Central memory CD8-positive, alpha-beta T cell (primary cell): ENCODE data around the gene PALLD.

Source experiments
- ATAC-seq: fragments of 150-1000 bp; cut with Tn5 transposase; replicated peaks from 2 replicates; pipeline ENCODE4 v1.10.0; 2022; ENCODE audit warnings: mild to moderate bottlenecking, moderate FRiP score, moderate number of reproducible peaks; ENCODE audit not compliant: poor library complexity, severe bottlenecking; ENCODE audit errors: extremely low read depth
- DNase-seq, 2 donors: peaks; one replicate each; pipeline ENCODE4 v3.0.0; 2021; ENCODE audit warnings: low spot score in 2 of 2
- H3K27ac Mint-ChIP-seq: one replicate; pipeline ENCODE4 v1.8.0; 2022; ENCODE audit warnings: low read depth, mild to moderate bottlenecking, moderate library complexity, mixed read lengths
- H3K27me3 Mint-ChIP-seq: one replicate; pipeline ENCODE4 v1.8.0; 2022; ENCODE audit warnings: mixed read lengths
- H3K36me3 Mint-ChIP-seq: one replicate; pipeline ENCODE4 v1.8.0; 2022; ENCODE audit warnings: mild to moderate bottlenecking, moderate library complexity, mixed read lengths; ENCODE audit not compliant: insufficient read depth
- H3K4me1 Mint-ChIP-seq: one replicate; pipeline ENCODE4 v1.8.0; 2022; ENCODE audit warnings: mixed read lengths
- H3K4me3 Mint-ChIP-seq: one replicate; pipeline ENCODE4 v1.8.0; 2022; ENCODE audit warnings: mild to moderate bottlenecking, moderate library complexity, mixed read lengths
- H3K9me3 Mint-ChIP-seq: one replicate; pipeline ENCODE4 v1.8.0; 2022; ENCODE audit warnings: mixed read lengths

Gene PALLD

GRCh38 chr4:168867128-168867527 is 370.3 kb downstream of the PALLD start:
- Mint-ChIP-seq H3K4me3 (no peak overlapping the region), H3K27ac (no peak overlapping the region), H3K9me3 (no peaks in the 10 kb centered on the region), H3K27me3 (peaks cover 10% of the 10 kb centered on the region), H3K36me3 (no peaks in the 10 kb centered on the region), H3K4me1 (no peaks in the 10 kb centered on the region)
- DNase-seq (no peak), ATAC-seq (no peak)

- DNase-seq: no peak
- Mint-ChIP-seq H3K9me3 (no peaks in the 10 kb centered on the region), H3K27me3 (peaks cover 4% of the 10 kb centered on the region), H3K27ac (no peak overlapping the region), H3K4me1 (no peaks in the 10 kb centered on the region), H3K36me3 (peaks cover 1% of the 10 kb centered on the region), H3K4me3 (no peak overlapping the region)
- ATAC-seq: no peak
Observed at GRCh38 chr4:168868044-168868781, 371.4 kb downstream of the PALLD start.

- no peaks in the 10 kb centered on the region for H3K4me1 Mint-ChIP-seq
- H3K27me3 Mint-ChIP-seq: peaks cover 3% of the 10 kb centered on the region
- no peaks in the 10 kb centered on the region for H3K9me3 Mint-ChIP-seq
- ATAC-seq: no peak
- no peak overlapping the region for H3K27ac Mint-ChIP-seq
- H3K36me3 Mint-ChIP-seq: peaks cover 1% of the 10 kb centered on the region
- DNase-seq: no peak
- no peak overlapping the region for H3K4me3 Mint-ChIP-seq
Observed at GRCh38 chr4:168868802-168869201, 371.9 kb downstream of the PALLD start.

GRCh38 chr4:168870004-168870403 is 373.2 kb downstream of the PALLD start:
- H3K4me3 Mint-ChIP-seq: no peak overlapping the region
- H3K9me3 Mint-ChIP-seq: no peaks in the 10 kb centered on the region
- ATAC-seq: no peak
- H3K27me3 Mint-ChIP-seq: peaks cover 15% of the 10 kb centered on the region
- H3K27ac Mint-ChIP-seq: no peak overlapping the region
- no peak for DNase-seq
- H3K36me3 Mint-ChIP-seq: peaks cover 1% of the 10 kb centered on the region
- no peaks in the 10 kb centered on the region for H3K4me1 Mint-ChIP-seq

- H3K27ac Mint-ChIP-seq: no peak overlapping the region
- H3K4me3 Mint-ChIP-seq: no peak overlapping the region
- no peaks in the 10 kb centered on the region for H3K4me1 Mint-ChIP-seq
- peaks cover 30% of the 10 kb centered on the region for H3K27me3 Mint-ChIP-seq
- ATAC-seq (no peak), DNase-seq (no peak)
- H3K9me3 Mint-ChIP-seq: no peaks in the 10 kb centered on the region
- H3K36me3 Mint-ChIP-seq: peaks cover 1% of the 10 kb centered on the region
Observed at GRCh38 chr4:168871632-168872031, 374.8 kb downstream of the PALLD start.

- peaks cover 9% of the 10 kb centered on the region for H3K4me1 Mint-ChIP-seq
- DNase-seq: no peak
- H3K27me3 Mint-ChIP-seq: peaks cover 47% of the 10 kb centered on the region
- no peak overlapping the region for H3K4me3 Mint-ChIP-seq
- H3K36me3 Mint-ChIP-seq: peaks cover 1% of the 10 kb centered on the region
- H3K9me3 Mint-ChIP-seq: no peaks in the 10 kb centered on the region
- H3K27ac Mint-ChIP-seq: no peak overlapping the region
- ATAC-seq: no peak
Observed at GRCh38 chr4:168874083-168874482, 377.2 kb downstream of the PALLD start.

- no peak overlapping the region for H3K27ac Mint-ChIP-seq
- H3K4me3 Mint-ChIP-seq: no peak overlapping the region
- no peak for DNase-seq
- peaks cover 13% of the 10 kb centered on the region for H3K4me1 Mint-ChIP-seq
- no peak for ATAC-seq
- peaks cover 1% of the 10 kb centered on the region for H3K36me3 Mint-ChIP-seq
- peaks cover 66% of the 10 kb centered on the region for H3K27me3 Mint-ChIP-seq
- H3K9me3 Mint-ChIP-seq: no peaks in the 10 kb centered on the region
Observed at GRCh38 chr4:168876106-168876505, 379.3 kb downstream of the PALLD start.

- peak overlapping the region; percentile 70 for H3K27ac Mint-ChIP-seq
- no peaks in the 10 kb centered on the region for H3K9me3 Mint-ChIP-seq
- ATAC-seq (peak; percentile 41), DNase-seq (no peak)
- H3K27me3 Mint-ChIP-seq: peaks cover 74% of the 10 kb centered on the region
- no peaks in the 10 kb centered on the region for H3K36me3 Mint-ChIP-seq
- H3K4me1 Mint-ChIP-seq: peaks cover 13% of the 10 kb centered on the region
- peak overlapping the region; percentile 80 for H3K4me3 Mint-ChIP-seq
Observed at GRCh38 chr4:168877511-168878491, 380.9 kb downstream of the PALLD start.

GRCh38 chr4:168878623-168879022 is 381.8 kb downstream of the PALLD start:
- Mint-ChIP-seq H3K4me1 (peaks cover 13% of the 10 kb centered on the region), H3K9me3 (no peaks in the 10 kb centered on the region), H3K27ac (peak overlapping the region; percentile 70), H3K4me3 (peak overlapping the region; percentile 80), H3K36me3 (no peaks in the 10 kb centered on the region), H3K27me3 (peaks cover 73% of the 10 kb centered on the region)
- no peak for DNase-seq
- ATAC-seq: no peak

GRCh38 chr4:168879188-168879587 is 382.3 kb downstream of the PALLD start:
- Mint-ChIP-seq H3K4me1 (peaks cover 13% of the 10 kb centered on the region), H3K36me3 (no peaks in the 10 kb centered on the region), H3K9me3 (no peaks in the 10 kb centered on the region), H3K27me3 (peaks cover 67% of the 10 kb centered on the region), H3K27ac (no peak overlapping the region), H3K4me3 (peak overlapping the region; percentile 56)
- no peak for DNase-seq
- no peak for ATAC-seq

- Mint-ChIP-seq H3K4me1 (peaks cover 13% of the 10 kb centered on the region), H3K27me3 (peaks cover 57% of the 10 kb centered on the region)
- no peak for ATAC-seq
Observed at GRCh38 chr4:168880072-168880675, 383.3 kb downstream of the PALLD start.

GRCh38 chr4:168880811-168881595 is 384.2 kb downstream of the PALLD start:
- H3K27me3 Mint-ChIP-seq: peaks cover 51% of the 10 kb centered on the region
- H3K4me3 Mint-ChIP-seq: no peak overlapping the region
- ATAC-seq (no peak), DNase-seq (no peak)
- peaks cover 13% of the 10 kb centered on the region for H3K4me1 Mint-ChIP-seq
- H3K27ac Mint-ChIP-seq: no peak overlapping the region
- H3K36me3 Mint-ChIP-seq: no peaks in the 10 kb centered on the region
- H3K9me3 Mint-ChIP-seq: no peaks in the 10 kb centered on the region

More at GRCh38 chr4:168880072-168880675, 383.3 kb downstream of the PALLD start:
- no peak for DNase-seq
- Mint-ChIP-seq H3K4me3 (no peak overlapping the region), H3K36me3 (no peaks in the 10 kb centered on the region), H3K9me3 (no peaks in the 10 kb centered on the region), H3K27ac (no peak overlapping the region)
